Activated CD4-positive, alpha-beta memory T cell treated with anti-CD3 and anti-CD28 coated beads, Interleukin-2, amount 10 ng/mL, durations not matched to agents 7 days and 5 days (primary cell): ENCODE data around the gene AMMECR1. TPM values are rescaled to one million over a fixed set of nuclear protein-coding genes. Genes with fewer than 3 reads are reported as not detected.

ENCODE experiments used
- CTCF ChIA-PET: fragments of 350-600 bp; sonication (Branson Sonifier 250); formaldehyde crosslinking; loops from one replicate; lab custom pipeline; 2021; ENCODE audit warnings: antibody characterized with exemption, inconsistent platforms; lab: Charles Lee
- POLR2A ChIA-PET: fragments of 350-600 bp; sonication (Branson Sonifier 250); formaldehyde crosslinking; loops from one replicate; lab custom pipeline; 2021; ENCODE audit warnings: antibody characterized with exemption; lab: Charles Lee
- DNase-seq: peaks from one replicate; pipeline ENCODE4 v3.0.0-alpha.2; 2020
- H3K27ac Mint-ChIP-seq: one replicate; pipeline ENCODE4 v1.8.0; 2021; ENCODE audit warnings: mild to moderate bottlenecking, mixed read lengths
- H3K27me3 Mint-ChIP-seq: one replicate; pipeline ENCODE4 v1.8.0; 2021; ENCODE audit warnings: mixed read lengths
- H3K36me3 Mint-ChIP-seq: one replicate; pipeline ENCODE4 v1.8.0; 2021; ENCODE audit warnings: low read depth, mixed read lengths
- H3K4me1 Mint-ChIP-seq: one replicate; pipeline ENCODE4 v1.8.0; 2021; ENCODE audit warnings: mixed read lengths
- H3K4me3 Mint-ChIP-seq: one replicate; pipeline ENCODE4 v1.8.0; 2021; ENCODE audit warnings: mild to moderate bottlenecking, mixed read lengths
- H3K9me3 Mint-ChIP-seq: one replicate; pipeline ENCODE4 v1.8.0; 2021; ENCODE audit warnings: mixed read lengths
- total RNA-seq, 2 experiments: library from RNA; stranded (reverse); gene quantifications; one replicate each; pipeline ENCODE4 v1.2.3, GENCODE V29; 2021

AMMECR1 gene
- total RNA-seq, 2 experiments from 2014 or later = 12.6 to 12.8 TPM

DNA sequence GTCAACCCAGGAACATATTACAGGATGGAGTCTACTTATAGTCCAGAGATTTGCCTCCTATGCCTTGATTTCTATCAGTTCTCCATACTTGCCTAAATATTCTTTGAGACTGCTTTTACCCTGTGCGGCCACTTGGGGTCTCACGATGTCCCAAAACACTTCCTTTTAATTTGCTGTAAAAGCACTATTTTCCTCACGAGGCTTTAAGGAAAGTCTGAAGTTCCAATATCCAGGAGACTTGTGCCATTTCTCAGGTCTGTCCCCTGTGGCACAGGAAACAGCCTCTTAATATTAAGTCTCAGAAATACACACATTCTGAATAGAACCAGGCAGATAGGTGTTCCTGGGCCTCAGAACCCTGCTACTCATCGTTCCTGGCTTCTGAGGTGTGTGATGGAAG, 172.0 kb downstream of the AMMECR1 start:
- no peaks in the 10 kb centered on the region for H3K9me3 Mint-ChIP-seq
- ChIA-PET CTCF (interaction anchor here (0.6 to 3.4 kb wide), 25 partner anchors 10 to 433 kb away, joined by 3 to 33 read pairs (median 4); no protein-coding TSS in a partner anchor), POLR2A (no interaction called here)
- no peaks in the 10 kb centered on the region for H3K36me3 Mint-ChIP-seq
- H3K27me3 Mint-ChIP-seq = no peaks in the 10 kb centered on the region
- H3K4me1 Mint-ChIP-seq = peaks cover 7% of the 10 kb centered on the region
- DNase-seq = peak; percentile 18
- H3K4me3 Mint-ChIP-seq = no peak overlapping the region
- H3K27ac Mint-ChIP-seq = no peak overlapping the region

- Mint-ChIP-seq H3K27me3 (no peaks in the 10 kb centered on the region), H3K4me1 (peaks cover 7% of the 10 kb centered on the region), H3K4me3 (no peak overlapping the region), H3K27ac (no peak overlapping the region), H3K9me3 (no peaks in the 10 kb centered on the region), H3K36me3 (no peaks in the 10 kb centered on the region)
- no peak for DNase-seq
- ChIA-PET POLR2A (no interaction called here), CTCF (interaction anchor here (0.7 to 3.4 kb wide), 4 partner anchors 18 to 262 kb away, joined by 3 to 14 read pairs (median 4); no protein-coding TSS in a partner anchor)
Observed at GRCh38 chrX:110145311-110145710, 172.6 kb downstream of the AMMECR1 start.

Other genes with a start within 250 kb of the AMMECR1 start
- gene RTL9, start 40.8 kb upstream of the AMMECR1 start, total RNA-seq = not detected